Inflammatory macrophage treated with lipopolysaccharide for 1 hour (primary cell): ENCODE data around the gene ZBTB17.
"Not testable (repeated sequence)": the region's sequence is repeated elsewhere in the genome, so short reads cannot be mapped to it uniquely, and the experiment has no call there.

Source experiments
- DNase-seq, 2 donors: peaks; one replicate each; pipeline ENCODE4 v3.0.0-alpha.2; 2020 to 2022

The ZBTB17 gene

DNA sequence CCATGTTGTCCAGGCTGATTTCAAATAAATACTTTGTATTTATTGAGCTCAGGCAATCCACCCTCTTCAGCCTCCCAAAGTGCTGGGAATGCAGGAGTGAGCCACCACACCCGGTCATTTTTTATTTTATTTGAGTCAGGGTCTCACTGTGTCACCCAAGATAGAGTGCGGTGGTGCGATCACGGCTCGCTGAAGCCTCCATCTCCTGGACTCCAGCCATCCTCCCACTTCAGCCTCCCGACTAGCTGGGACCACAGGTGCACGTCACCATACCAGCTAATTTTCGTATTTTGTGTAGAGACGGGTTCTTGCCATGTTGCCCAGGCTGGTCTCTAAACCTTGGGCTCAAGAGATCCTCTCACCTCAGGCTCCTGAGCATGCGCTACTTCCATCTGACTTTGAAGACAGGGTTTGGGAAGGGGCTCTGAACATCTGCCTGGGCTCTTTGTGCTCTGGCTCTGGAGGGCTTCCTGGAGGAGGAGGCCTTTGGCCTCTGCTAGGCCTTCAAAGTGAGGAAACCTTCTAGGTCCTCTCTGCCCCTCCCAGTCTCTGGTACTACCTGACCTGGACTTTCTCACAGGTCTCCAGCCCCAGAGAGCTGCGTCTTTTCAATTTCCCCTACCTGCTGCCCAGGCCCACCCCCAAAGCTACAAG is 36.2 kb upstream of the ZBTB17 start:
- no peak for DNase-seq

- DNase-seq: no peak
These were observed 34.9 kb upstream of the ZBTB17 start for GRCh38 chr1:16010837-16011236.

DNA sequence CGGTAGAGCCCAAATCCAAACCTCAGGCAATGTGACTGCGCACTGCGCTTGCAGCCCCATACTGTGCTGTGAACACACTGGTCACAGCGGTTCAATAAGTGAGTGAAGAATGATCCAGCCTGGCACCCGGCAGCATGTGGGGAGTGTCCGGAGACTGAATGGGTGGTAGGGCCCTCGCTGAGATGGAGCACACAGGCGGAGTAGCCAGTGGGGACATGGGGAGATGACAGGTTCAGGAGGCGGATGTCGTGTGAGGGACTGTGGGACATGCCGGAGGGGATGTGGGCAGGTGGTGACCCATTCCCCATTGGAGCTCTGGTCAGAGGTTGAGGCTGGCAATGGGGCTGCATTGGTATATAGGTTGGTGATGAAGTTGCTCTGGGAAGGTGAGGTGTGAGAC is 33.8 kb upstream of the ZBTB17 start:
- DNase-seq: no peak

GRCh38 chr1:16009030-16009460 is 33.1 kb upstream of the ZBTB17 start:
- peak; percentile 39 to 89 for DNase-seq

DNA sequence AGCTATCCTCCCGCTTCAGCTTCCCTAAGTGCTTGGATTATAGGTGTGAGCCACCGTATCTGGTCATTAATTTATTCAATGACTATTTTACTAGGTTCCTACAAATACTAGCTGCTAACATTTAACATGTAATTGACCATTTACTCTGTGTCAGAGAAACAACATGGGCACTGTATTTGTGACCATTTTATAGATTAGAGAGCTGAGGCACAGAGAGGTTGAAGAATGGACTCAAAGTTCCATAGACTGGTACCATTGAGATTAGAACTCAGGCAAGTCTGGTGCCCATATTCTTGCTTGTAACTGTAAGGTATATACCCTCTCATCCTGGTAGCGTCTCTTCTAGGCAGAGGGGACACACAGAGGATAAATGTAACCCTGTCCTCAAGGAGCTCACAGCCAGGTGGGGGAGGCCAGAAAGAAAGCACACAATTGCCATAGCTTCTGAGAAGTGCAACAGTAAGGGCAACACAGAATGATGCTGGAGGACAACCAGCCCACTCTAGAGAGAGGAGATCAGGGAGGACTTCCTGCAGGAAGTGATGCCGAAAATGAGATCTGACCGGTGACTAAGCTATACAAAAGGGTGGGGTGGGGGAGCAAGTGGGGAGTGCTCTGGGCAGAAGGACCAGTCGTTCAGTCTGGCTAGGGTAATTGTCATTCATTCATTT is 31.9 kb upstream of the ZBTB17 start:
- DNase-seq: no peak

- DNase-seq: no peak
These were observed 30.9 kb upstream of the ZBTB17 start for GRCh38 chr1:16006552-16007485.

- no peak for DNase-seq
These were observed 30.1 kb upstream of the ZBTB17 start for GRCh38 chr1:16006010-16006409.

- DNase-seq: no peak
These were observed 29.7 kb upstream of the ZBTB17 start for GRCh38 chr1:16005597-16005996.

GRCh38 chr1:16001274-16001673 is 25.4 kb upstream of the ZBTB17 start:
- DNase-seq: not testable (repeated sequence)

- no peak for DNase-seq
These were observed 23.0 kb upstream of the ZBTB17 start for GRCh38 chr1:15998929-15999328.

GRCh38 chr1:15997637-15998280 is 21.9 kb upstream of the ZBTB17 start:
- no peak for DNase-seq

- no peak for DNase-seq
These were observed 21.2 kb upstream of the ZBTB17 start for GRCh38 chr1:15997076-15997585.

DNA sequence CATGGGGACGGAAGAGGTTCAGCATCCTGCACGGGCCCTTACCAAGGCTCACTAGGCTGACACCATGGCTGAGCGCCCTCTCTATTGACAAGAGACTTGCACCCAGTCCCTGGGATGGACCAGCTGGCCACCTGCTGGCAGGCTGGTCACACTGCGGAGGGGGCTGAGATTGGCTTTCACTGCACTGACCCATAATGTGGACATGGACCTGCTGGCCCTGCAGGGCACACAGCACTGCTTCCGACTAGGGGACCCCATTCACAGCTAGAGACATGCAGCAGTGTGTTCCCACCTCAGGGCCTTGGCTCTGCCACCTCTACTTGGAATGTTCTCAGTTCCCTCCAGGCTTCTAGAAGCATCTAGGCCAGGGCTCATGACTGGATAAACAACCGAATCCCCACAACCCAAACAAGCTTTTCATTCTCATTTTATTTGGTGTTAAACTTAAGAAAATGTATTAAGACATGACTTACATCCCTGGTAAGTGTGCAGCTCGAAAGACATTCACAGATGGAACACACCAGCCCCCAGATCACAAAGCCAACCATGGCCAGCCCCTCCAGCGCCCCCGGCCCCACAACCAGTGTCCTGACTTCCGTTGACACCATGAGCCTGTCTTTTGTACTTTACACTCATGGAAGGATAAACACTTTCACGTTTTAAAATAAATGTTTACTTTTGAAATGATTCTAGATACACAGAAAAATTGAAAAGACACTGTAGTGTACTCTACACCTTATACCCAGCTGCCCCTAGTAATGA is 18.9 kb upstream of the ZBTB17 start:
- peak; percentile 63 to 82 for DNase-seq

- DNase-seq: no peak
These were observed 18.2 kb upstream of the ZBTB17 start for GRCh38 chr1:15994081-15994480.

DNA sequence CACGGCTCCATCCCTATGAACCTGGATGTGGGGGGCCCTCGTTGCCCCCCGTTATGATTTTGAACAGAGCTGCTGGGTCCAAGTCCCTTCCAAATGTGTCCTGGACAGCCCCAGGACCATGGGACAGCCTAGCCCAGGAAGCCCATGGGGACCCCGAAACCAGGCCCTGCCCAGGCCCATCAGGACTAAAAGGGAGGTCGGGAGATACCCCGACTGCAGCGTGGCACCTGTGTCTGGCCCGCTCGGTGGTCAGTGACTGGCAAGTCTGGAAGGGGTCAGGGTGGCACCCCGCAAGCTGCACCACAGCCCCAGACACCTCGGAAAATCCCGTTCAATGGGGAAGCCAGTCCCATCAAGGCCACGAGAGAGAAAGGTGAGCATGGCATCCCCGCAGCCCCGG is 17.8 kb upstream of the ZBTB17 start:
- no peak for DNase-seq

DNA sequence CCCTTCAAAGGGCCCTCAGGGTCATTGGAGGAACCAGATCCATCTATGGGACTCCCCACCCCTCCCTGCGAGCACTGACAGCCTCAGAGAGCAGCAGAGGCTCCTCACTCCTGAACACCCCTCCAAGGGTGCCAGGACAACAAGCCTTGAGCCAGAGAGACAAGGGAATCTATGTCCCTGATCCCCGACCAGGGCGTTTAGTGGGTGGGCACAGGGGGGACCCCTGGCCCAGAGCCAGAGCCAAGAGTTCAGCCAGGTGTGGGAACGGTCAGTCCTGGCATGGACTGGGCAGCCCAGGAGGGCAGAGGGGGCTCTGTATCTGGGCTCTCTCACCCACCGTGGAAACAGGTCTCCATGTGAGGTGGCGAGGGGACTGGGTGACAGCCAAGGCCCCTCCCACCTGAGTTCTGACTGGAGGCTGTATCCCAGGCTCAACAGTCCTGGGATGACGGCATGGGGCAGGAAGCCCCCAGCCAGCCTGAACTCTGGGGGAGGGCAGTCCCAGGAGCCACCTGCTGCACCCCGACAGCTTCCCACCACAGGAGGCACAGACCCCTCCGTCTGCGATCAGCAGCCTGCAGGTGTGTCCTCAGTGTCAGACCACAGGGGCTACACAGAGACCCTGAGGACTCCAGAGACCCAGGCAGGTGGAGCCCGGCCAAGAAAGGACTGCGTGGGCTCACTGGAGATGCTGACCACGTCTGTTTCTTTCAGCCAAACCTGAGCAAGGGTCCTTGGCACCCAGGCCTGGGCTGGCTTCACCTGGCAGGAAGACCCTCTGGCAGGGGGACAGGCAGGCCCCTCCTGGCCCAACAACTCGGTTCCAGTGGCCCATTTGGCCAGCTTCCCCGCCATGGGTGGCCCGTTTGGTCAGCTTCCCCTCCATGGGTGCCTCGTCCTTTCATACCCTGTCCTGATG is 16.9 kb upstream of the ZBTB17 start:
- no peak for DNase-seq

GRCh38 chr1:15992187-15992553 is 16.3 kb upstream of the ZBTB17 start:
- no peak for DNase-seq

DNA sequence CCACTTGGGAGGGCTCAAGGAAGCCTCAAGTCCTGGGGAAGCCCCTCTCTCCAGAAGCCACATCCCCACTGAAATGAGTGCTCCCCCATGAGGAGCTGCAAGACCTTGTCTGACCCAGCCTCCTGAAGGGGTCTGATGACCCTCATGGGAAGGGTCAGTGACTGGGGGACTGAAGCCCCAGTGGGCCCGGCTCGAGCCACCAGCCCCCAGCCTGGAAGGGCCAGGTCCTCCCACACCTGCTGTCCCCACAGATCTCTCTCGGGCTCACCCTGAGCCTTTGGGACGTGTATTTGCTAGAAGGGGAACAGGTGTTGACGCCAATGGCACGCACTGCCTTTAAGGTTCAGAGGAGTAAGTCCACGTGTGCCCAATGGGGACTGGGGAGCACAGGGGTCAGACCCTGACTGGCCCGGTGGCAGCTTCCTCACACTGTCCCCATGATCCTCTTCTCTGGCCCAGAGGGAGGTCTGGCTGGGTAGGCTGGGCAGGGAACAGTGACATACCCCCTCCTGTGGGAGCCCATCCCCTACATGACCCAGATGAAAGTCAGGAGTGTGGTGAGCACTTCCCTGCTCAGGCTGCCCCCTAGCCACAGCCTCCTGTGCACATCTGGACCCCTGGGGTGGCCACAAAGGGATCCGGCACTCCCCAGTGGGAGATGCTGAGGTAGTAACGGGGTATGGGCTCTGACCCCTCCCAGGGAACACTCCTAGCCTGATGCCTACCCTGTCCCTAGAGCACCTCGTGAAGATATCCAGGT is 15.7 kb upstream of the ZBTB17 start:
- no peak for DNase-seq

DNA sequence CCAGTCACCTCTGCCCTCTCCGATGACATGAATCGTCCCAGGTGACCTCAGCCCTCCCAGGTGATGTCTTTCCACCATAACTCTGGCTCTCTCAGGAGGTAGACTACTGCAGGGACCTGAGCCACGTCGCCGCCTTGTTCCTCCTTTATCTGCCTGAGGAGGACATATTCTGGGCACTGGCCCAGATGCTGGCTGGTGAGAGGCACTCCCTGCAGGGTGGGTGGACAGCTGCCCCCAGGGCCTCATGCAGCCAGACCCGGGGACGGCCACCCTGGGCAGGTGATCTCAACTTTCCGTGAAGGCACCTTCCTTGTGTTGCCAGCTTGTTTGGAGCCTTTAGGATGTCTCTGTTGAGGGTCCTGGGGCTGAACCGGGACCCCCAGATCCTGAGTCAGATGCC is 13.9 kb upstream of the ZBTB17 start:
- no peak for DNase-seq
